HG02610 (cell line): ENCODE data around the gene ZRANB2.

Experiments used
- ATAC-seq: cut with Tn5 transposase; IDR thresholded peaks from one replicate; pipeline ENCODE4 v1.9.1; 2021; ENCODE audit warnings: mild to moderate bottlenecking, moderate library complexity; ENCODE audit not compliant: unreplicated experiment

The ZRANB2 gene

GRCh38 chr1:71071720-71072119 lies 9.1 kb downstream of the ZRANB2 start:
- ATAC-seq = no peak

DNA sequence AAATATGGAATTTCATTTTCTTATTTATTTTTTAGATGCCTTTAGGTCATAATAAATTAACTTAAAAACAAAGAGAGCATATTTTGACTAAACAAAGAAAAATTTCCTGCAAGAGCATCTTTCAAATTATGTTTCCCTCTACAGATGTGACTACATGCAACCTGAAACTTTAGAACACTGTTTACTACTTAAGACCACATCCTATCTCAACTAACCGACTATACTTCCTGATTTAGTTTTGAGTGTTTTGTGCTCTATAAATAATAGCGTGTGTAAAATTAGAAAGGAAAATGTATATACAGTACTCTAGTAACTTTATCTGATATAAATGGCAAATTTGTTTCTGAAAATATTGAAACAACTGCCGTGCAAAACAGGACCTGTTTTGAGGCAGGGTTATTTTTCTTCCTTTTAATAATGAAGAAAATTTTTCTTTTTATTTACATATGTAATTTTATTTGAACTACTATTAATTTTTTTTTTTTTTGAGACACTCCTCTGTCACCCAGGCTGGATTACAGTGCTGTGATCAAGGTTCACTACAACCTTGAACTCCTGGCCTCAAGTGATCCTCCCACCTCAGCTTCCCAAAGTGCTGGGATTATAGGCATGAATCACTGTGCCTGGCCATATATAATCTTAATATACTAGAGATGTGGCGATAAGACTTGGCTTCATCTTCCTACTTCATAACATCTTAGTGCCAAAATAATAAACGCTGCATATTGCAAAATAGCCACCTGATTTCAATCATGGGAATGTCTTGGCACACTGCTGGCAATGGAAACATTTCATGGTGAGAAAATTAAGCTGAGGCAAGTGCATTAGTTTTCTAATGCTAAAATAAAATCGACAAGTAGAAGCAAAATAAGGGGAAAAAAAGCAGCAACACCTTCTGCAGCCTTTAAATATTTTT lies 12.3 kb downstream of the ZRANB2 start:
- ATAC-seq = peak; percentile 94

DNA sequence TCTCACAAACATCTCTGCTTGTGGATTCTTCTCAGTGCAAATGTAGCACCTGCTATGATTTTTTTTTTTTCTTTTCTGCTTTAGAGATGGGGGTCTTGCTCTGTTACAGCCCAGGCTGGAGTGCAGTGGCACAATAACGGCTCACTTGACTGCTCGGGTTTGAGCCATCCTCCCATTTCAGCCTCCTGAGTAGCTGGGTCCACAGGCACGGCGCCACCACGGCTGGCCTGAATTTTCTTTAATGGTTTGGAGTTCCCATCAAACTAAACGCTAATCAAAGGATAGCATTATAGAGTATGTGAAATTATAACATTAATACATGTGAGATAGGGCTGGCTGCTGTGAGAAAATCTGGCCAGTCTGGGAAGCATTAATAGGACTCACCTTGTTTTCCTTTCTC lies 26.0 kb downstream of the ZRANB2 start:
- no peak for ATAC-seq

- ATAC-seq = peak; percentile 4
Observed at GRCh38 chr1:71054281-71054731, 26.5 kb downstream of the ZRANB2 start.

DNA sequence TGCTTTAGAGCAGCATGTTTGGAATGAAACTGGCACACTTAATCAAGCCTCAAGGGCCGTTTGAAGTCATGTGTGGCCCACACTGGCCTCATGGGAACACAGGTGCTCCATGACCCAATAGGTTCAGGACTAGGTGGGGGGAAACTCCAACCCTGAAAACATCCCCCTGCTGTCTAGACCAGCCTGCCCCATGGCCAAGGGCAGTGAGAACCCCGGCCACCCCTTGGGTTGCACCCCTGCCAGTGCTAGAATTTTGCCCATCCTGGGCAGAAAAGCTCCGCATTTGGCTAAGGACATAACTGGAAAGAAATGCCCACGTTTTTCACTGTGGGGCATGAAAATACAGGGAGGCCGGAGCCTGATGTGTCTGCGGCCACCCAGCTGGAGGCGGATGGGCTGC lies 27.1 kb downstream of the ZRANB2 start:
- ATAC-seq = peak; percentile 26

DNA sequence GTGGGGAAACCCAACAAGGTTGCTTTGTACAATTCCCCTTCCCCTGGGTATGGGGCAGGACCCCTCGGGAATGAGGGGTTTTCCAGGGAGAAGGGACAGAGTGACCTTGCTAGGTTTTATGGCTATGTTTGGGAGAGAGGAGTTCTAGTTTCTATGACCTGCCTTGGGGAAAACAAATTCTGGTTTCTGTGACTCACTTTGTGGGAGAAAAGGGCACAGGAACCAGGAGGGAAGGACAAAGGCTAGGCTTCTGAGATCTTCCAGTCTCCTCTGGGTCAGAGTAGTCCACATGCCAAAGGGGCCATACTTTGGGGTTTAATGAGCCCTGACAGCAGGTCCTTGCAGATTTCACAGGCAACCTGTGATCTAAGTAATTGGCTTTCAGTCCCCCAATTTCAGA lies 27.7 kb downstream of the ZRANB2 start:
- no peak for ATAC-seq

DNA sequence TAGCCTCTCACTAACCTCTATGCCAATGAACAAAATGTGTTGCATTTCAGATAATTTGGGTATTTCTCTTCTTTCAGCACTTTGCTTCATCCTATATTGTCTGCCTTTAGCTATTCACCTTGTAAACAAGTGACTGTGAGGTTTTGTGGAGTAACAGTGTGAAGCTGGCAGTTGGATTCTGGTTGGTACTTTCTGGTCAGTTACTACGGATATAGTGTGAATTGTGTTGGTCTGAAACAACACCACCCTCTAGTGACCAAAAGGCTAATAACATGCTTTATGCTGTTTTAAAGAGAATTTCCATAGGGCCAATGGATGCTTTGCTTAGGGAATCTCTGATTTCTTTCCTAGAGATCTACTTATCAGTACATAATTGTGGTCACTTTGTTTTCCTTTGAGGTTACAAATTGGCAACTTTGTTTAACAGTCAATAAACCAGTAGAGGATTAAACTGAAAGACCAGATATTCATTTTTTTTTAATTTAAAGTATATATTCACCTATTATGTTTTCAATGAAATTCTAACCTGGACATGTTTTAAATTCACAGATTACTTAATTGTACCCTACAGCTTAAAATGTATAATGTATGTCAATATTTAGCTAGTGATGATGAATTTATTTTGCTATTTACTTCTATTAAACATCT lies 30.8 kb downstream of the ZRANB2 start:
- ATAC-seq = peak; percentile 56

DNA sequence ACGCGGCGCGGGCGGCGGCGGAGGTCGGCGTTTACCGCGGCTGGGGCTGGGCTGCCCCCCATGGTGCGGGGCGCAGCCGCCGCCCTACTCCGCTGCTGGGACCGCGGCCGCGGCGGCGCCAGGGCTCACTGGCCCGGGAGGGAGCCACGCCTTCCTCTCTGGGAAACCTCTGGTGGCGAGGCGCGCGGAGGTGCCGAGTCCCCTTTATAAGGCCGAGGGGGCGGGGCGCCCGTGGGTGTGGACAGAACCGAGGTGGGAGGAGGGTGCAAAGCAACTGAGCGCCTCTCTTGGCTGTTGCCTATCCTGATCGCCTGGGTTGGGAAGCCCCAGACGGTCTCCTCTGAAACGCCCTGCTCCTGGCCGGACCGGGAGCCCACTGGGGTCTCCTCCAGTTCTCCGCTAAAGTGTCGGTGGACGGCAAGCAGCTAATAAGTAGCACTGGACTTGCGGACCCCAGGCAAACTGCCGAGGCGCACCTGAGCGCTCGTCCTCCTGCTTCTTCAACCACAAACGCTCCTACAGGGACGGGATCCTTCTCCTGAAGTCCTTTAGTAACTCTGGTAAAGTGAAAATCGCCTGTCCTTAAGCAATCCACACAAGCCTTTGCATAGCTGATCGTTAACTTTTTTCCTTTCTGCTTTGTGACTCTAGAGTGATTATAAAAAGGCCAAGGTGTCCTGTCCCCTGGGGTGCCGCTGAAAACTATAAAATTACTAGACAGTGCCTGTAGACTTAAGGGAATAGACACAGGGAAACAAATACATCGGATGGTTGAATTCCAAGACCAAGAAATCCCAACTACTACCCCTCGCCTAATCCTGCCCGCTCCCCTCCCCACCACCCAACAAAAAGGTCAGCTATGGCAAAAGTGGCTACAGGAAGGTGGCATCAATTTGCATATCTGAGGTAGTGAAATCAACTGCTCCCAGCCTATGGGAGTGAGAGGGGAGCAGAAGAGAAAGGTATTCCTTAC lies 32.9 kb downstream of the ZRANB2 start, which contains the start of gene PTGER3:
TSS of gene PTGER3 (minus strand) at position 182 of the 973 bp plus-strand sequence. CDS start 239 bp downstream, outside the sequence.
- ATAC-seq = peak; percentile 31

- ATAC-seq = peak; percentile 36
Observed at GRCh38 chr1:71046891-71047634, 33.8 kb downstream of the ZRANB2 start.

GRCh38 chr1:71045463-71046028 lies 35.3 kb downstream of the ZRANB2 start:
- ATAC-seq = no peak

DNA sequence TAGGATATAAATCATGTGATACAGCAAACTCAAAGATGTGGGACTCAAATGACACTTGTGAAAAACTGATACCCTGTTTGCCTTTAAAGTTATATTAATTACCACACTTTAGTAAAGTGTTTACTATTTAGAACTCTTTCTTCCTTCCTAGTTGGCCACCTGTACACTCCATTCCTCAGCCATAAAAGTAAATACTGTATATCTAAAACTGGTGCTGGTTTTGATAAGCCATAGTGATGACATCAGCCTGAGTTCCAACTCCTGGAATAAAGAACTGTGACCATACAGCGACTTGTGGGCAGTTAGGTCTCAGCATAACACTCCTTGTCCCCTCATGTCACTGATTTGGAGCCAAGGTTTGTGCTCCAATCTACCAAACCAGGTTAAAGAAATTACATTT lies 36.0 kb downstream of the ZRANB2 start:
- ATAC-seq = no peak

DNA sequence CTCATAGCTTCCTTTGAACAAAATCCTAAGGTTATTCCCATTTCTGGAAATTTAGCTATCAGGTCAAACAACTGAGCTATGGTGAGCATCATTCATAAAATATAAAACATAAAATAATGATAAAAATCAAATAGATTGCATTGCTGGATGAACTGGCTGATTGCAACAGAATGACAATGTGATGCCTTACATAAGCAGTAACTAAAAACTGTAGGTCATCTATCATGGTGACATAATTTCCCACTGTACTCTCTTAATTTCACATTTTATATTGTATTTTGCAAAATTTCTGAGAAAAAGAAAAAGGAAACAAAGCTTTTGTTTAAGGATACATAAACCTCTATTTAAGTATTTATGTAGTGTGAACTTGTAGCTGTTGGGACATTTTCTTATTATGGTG lies 37.8 kb downstream of the ZRANB2 start:
- ATAC-seq = no peak

- ATAC-seq = no peak
Observed at GRCh38 chr1:71041806-71042205, 39.0 kb downstream of the ZRANB2 start.

DNA sequence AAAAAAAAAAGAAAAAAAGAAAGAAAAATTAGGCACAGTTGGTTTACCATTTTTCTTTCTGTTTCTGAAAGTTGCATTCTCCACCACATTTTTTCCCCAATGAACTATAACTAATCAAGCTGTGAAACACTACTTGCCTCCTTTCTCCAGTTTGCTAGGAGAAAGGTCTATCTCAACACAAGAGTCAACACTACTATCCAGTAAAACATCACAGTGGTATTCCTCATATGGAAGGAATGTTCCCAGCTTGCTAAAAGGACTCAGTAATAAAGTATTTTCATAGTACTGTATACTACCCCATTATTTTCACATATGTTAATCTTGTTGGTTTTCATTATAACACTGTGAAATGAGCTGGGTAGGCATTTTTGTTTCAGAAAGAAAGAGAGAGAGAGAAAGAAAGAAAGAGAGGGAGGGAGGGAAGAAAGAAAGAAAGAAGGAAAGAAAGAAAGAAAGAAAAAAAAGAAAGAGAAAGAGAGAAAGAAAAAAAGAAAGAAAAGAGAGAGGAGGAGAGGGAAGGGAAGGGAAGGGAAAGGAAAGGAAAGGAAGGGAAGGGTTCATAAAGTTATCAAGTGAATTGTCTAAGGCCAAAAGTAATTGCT lies 41.1 kb downstream of the ZRANB2 start:
- ATAC-seq = no peak

- ATAC-seq = no peak
Observed at GRCh38 chr1:71038942-71039341, 41.9 kb downstream of the ZRANB2 start.

GRCh38 chr1:71037829-71038620 lies 42.8 kb downstream of the ZRANB2 start:
- no peak for ATAC-seq

- no peak for ATAC-seq
Observed at GRCh38 chr1:71037066-71037465, 43.8 kb downstream of the ZRANB2 start.

GRCh38 chr1:71033136-71033535 lies 47.7 kb downstream of the ZRANB2 start:
- ATAC-seq = no peak

DNA sequence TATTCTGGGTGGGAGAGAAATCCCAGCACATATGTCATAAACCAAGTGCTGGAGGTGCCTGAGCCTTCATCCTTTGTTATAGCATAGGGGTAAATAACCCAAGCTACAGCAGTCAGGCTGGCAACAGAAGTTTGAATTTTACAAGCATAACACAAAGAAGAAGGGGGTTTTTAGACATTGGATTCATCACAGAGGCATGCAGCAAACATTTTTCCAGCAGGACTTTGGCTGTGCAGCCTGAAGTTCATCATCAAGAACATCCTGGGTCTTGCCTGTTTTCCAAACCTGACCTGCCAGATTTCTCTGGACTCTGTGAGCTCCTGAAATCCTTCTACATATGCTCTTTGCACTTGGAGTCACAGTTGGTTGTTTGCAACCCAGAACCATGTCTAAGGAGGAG lies 49.4 kb downstream of the ZRANB2 start:
- ATAC-seq = no peak
